OCI-M2 (cell line): Measurements from ENCODE around the gene R3HDM2.

Source experiments
- DNase-seq: peaks from one replicate; lab custom pipeline; 2025; ENCODE audit not compliant: unreplicated experiment; lab: John Stamatoyannopoulos, UW

The R3HDM2 gene

GRCh38 chr12:57207731-57208630 is 222.9 kb downstream of the R3HDM2 start:
- DNase-seq = no peak

GRCh38 chr12:57205931-57206330 is 224.9 kb downstream of the R3HDM2 start:
- DNase-seq = no peak

GRCh38 chr12:57205186-57205585 is 225.7 kb downstream of the R3HDM2 start:
- DNase-seq = no peak

GRCh38 chr12:57204454-57204853 is 226.4 kb downstream of the R3HDM2 start:
- no peak for DNase-seq

- DNase-seq = no peak
Measured at GRCh38 chr12:57203791-57204190, 227.1 kb downstream of the R3HDM2 start.
